SW480 (cell line): ENCODE data around the gene COL23A1.
"Not testable (repeated sequence)": the region's sequence is repeated elsewhere in the genome, so short reads cannot be mapped to it uniquely, and the experiment has no call there.

Experiments used
- DNase-seq: peaks from one replicate; pipeline ENCODE4 v3.0.0-alpha.2; 2016; ENCODE audit warnings: low spot score

The COL23A1 gene

GRCh38 chr5:178264044-178264443 is 326.1 kb downstream of the COL23A1 start:
- DNase-seq = no peak

- DNase-seq = no peak
Measured at GRCh38 chr5:178261666-178262600, 328.3 kb downstream of the COL23A1 start.

DNA sequence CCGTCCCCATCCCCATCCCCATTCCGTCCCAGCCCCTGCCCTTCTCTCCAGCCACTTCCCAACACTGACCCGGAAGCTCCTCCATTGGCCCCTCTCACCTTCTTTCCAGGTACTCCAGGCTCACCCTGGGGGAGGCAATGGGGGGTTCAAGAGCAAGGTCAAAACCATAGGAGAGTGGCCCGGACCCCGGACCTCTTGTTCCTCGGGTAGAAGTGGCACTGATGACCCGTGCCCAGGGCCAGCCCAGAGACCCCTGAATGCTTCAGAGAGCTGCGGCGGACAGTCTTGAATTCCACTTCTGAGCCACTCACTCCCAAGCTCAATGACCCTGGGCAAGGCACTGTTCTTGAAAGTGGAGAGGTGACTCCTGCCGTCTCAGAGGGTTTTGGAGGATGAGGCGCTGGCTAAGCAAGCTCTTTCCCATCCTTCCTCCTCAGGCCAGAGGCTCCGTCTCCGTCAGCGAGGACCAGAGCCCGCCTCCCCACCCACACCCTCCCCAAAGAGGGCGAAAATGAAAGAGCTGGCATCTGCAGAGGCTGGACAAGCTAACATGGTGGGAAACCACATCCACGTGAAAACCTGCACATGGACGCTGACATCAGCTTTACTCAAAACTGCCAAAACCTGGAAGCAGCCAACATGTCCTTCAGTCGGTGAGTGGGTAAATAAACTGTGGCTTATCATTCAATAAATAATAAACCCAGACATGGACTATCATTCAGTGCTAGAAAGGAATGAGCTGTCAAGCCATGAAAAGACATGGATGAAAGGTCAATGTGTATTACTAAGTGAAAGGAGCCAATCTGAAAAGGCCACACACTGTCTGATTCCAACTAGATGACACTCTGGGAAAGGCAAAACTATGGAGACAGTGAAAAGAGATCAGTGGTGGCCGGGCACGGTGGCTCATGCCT is 330.3 kb downstream of the COL23A1 start:
- DNase-seq = no peak

GRCh38 chr5:178257650-178258049 is 332.5 kb downstream of the COL23A1 start:
- no peak for DNase-seq

- no peak for DNase-seq
Measured at GRCh38 chr5:178256746-178257145, 333.4 kb downstream of the COL23A1 start.

- DNase-seq = not testable (repeated sequence)
Measured at GRCh38 chr5:178253632-178254031, 336.6 kb downstream of the COL23A1 start.

DNA sequence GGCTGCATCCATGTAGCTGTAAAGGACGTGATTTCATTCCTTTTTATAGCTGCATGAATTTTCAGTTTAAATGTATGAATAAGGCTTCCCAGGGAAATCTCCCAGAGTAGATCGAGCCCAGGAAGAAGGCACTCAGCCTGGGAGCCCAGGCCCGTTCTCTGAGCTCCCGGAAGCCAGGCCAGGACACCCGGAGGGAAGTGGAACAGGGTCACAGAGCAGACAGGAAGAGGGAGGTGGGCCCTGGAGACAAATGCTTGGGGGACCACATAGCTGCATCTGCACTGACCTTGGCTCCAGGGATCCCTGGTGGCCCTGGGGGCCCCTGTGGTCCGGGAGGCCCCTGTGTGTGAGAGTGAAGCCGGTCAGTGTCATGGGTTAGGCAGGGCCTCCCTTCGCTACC is 337.9 kb downstream of the COL23A1 start:
- no peak for DNase-seq

- DNase-seq = no peak
Measured at GRCh38 chr5:178250263-178250662, 339.9 kb downstream of the COL23A1 start.

- DNase-seq = no peak
Measured at GRCh38 chr5:178249191-178249989, 340.8 kb downstream of the COL23A1 start.

DNA sequence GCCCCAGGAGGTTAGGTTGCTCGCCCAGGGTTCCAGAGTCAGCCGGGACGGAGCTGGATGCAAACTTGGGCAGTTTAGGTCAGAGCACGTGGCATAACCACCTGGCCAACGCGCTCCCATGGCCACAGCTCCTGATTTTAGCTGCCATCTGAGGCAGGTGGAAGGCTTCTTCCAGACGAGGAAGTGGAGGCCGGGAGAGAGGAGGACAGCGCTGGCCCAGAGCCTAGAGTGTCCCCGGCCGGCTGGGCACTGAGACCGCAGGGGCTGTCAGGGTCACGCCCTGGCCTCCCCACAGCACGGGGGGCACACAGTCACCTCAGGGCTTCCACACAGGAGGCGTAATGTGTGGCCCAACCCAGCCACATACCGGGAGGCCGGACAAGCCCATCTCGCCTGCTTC is 341.4 kb downstream of the COL23A1 start:
- no peak for DNase-seq

DNA sequence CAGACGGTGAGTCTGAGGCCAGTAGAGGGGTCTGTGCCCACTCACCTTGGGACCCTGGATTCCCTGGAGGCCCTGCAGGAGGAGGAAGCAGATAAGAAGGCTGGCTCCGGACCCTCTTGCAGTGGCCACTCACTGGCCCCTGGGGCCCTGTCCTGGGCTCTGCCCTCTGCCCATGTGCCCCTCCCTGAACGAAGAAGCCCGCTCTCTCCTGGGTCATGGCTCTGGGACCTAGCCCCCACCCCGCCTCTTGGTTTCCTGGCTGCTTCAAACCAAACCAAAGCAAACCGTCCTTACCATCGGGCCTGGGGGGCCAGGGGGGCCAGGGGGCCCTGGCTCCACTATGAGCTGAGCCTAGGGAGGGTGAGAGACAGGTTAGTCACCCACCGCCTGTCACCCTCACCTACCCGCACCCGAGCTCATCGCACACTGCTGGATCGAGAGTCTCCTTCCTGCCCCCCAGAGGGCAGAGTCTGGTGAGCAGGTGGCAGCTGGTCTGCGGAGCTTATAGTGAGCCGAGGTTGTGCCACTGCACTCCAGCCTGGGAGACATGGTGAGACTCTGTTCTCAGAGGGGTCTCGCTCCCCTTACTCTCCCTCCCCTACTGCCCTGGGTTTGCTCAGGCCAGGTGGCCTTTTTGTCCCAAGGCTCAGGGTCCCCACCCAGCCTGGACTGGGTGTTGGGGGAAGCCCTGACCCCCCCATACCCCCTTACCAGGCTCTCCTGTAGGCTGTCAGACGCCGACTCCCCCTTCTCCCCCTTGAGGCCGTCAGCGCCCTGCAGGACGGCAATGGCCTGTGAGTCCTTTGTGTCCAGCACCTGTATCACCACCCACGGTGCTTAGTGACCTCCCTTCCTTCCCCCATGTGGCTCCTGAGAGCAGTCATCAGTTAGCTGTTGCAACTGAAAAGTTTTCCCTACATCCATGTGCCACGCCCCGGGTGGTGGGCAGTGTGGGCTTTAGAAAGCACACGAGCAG is 342.4 kb downstream of the COL23A1 start:
- no peak for DNase-seq

DNA sequence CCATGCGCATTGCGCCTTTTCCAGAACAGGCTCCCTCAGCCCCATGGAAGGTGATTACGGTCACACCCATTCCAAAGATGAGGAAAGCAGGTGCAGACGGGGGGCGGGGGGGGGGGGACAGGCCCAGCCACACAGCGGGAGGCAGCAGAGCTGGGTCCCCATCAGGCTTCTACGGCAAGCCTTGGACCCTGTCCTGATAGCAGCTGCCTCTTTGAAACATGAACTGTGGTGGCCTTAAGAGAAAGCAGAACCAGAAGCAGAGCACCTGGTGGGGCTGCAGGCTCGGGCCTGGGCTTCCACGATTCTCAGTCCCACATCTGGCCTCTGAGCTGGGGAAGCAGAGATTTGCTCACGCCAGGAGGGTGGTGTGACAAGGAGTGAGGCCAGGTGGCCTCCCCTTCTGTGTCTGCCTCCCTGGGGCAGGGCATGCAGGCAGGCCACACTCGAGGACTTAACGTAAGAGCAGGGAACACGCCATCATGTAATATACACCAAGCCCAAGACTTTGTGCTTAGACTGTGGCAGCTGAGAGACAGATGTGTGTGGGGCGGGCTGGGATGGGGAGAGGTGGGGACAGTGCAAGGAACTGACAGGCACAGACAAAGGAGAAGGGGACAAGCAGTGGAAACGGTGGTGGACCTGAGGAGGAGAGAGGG is 343.4 kb downstream of the COL23A1 start:
- DNase-seq = no peak

GRCh38 chr5:178245389-178245788 is 344.8 kb downstream of the COL23A1 start:
- DNase-seq = no peak

DNA sequence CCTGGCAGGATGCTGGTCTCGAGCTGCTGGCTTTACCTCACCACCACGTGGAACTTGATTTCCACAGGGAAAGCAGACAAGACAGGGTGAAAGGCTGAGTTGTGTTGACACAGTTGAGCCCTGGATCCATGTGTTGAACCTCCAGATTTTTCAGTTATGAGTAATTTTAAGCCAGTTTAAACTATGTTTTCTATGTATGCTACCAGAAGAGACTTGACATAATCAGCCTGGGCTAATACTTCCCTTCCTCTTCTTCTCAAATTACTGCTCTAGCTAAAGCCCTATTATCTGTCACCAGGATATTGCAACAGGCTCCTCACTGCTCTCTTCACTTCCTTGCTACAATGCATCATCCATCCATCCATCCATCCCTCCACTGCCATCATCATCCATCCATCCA is 345.6 kb downstream of the COL23A1 start:
- no peak for DNase-seq

- no peak for DNase-seq
Measured at GRCh38 chr5:178242416-178242815, 347.8 kb downstream of the COL23A1 start.

DNA sequence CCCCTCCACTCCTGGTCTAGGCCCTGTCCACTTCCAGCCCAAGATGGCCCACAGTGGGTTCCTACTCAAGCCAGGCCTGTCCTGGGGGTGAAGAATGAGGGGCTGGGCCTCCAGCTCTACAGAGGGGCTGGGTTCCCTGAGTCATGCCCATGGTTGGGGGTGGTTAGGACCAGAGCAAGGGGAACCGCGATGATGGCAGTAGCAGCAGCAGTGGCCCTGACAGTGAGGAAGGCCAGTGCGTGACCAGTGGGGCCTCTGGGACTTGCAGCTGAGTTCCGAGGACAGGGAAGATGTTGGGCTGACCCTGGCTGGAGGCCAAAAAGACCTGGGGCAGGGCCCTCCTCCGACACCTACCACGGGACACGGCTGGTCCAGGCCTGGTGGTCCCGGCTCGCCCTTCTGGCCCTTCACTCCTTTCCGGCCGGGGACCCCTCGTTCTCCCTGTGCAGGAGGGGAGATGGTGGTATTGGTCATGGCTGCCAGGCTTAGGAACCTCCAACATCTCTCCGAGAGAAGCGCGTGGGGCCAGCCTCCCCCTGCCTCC is 348.4 kb downstream of the COL23A1 start:
- no peak for DNase-seq

GRCh38 chr5:178241231-178241663 is 348.9 kb downstream of the COL23A1 start:
- DNase-seq = no peak

DNA sequence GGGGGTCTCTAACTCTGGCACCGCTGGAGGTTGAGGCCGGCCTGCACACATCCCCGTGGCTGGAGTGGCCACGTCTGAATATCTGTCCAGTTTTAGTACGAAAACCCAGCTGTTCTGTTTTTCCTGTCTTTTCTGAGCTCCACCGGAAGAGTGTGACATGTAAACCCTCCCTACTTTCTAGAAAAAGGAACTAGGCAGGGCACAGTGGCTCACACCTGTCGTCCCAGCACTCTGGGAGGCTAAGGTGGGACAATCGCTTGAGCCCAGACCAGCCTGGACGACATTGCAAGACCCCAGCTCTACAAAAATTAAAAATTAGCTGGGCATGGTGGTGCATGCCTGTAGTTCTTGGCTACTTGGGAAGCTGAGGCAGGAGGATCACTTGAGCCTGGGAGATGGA is 349.4 kb downstream of the COL23A1 start:
- no peak for DNase-seq

DNA sequence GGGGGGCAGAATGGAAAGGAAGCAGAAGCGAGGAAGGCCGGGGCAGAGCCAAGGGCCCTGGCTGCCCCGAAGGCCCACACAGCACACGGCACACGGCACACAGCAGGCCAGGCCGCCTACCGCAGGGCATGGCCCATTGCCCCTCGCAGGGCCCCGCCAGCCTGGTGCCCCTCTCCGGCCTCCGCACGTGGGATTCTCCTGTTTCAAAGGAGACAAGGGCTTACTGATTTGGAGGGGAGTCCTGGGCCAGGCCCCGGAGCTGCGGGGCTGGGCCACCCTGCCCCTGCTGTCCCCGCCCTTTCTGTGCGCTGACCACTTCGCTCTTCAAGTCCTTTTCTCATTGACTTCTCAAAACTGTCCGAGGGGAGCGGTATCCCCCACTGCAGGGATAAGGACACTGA is 349.9 kb downstream of the COL23A1 start:
- DNase-seq = no peak
